Gastroesophageal sphincter (tissue), 4 donors: ENCODE results near the gene MEN1. TPM values are rescaled to one million over a fixed set of nuclear protein-coding genes. Genes with fewer than 3 reads are reported as not detected.

Experiments
- ATAC-seq: fragments of 150-250 bp; one replicate; pipeline ENCODE4 v1.9.1; 2016; ENCODE audit warnings: mild to moderate bottlenecking, moderate library complexity
- H3K27ac ChIP-seq, 4 donors: fragments of 200-600 bp; sonication (generic) in 3 of 4; 1 replicate in 3 of 4; 2 replicates in 1 of 4; pipeline ENCODE4 v1.5.1; 2016 to 2019
- H3K27me3 ChIP-seq: fragments of 200-600 bp; sonication (generic); one replicate; pipeline ENCODE4 v1.5.1; 2019
- H3K36me3 ChIP-seq, 2 donors: fragments of 200-600 bp; sonication (generic); one replicate each; pipeline ENCODE4 v1.5.1; 2019; ENCODE audit warnings: control low read depth in 1 of 2
- H3K4me1 ChIP-seq, 3 donors: fragments of 200-600 bp; sonication (generic); 1 replicate in 2 of 3; 2 replicates in 1 of 3; pipeline ENCODE4 v1.5.1; 2016 to 2019; ENCODE audit warnings: control low read depth in 2 of 3
- H3K4me3 ChIP-seq, 2 donors: fragments of 200-600 bp; sonication (generic); one replicate each; pipeline ENCODE4 v1.5.1; 2019; ENCODE audit warnings: mild to moderate bottlenecking in 1 of 2, moderate library complexity in 1 of 2
- H3K9me3 ChIP-seq, 3 donors: fragments of 200-600 bp; sonication (generic); one replicate each; pipeline ENCODE4 v1.5.1; 2017 to 2019; ENCODE audit warnings: control low read depth in 2 of 3
- CTCF ChIP-seq, 4 experiments: fragments of 200-600 bp in 2 of 4; fragments of 450-650 bp in 2 of 4; sonication (generic) in 1 of 4; IDR thresholded peaks; one replicate each; pipeline ENCODE4 v1.5.1; 2017 to 2019; ENCODE audit warnings: antibody characterized with exemption in 4 of 4, mild to moderate bottlenecking in 2 of 4, moderate library complexity in 2 of 4
- EP300 ChIP-seq: sonication (generic); formaldehyde crosslinking; IDR thresholded peaks from one replicate; pipeline ENCODE4 v1.6.1; 2017; ENCODE audit warnings: antibody characterized with exemption, mild to moderate bottlenecking
- POLR2A ChIP-seq, 2 donors: fragments of 450-650 bp; IDR thresholded peaks; one replicate each; pipeline ENCODE4 v1.6.1; 2017; ENCODE audit warnings: antibody characterized with exemption in 2 of 2, mild to moderate bottlenecking in 2 of 2, moderate library complexity in 1 of 2
- POLR2AphosphoS5 ChIP-seq: sonication (generic); formaldehyde crosslinking; IDR thresholded peaks from one replicate; pipeline ENCODE4 v1.6.1; 2017; ENCODE audit warnings: antibody characterized with exemption
- WGBS, 2 donors: methylation state at CpG; one replicate each; pipeline ENCODE4 v1.1.5; 2018; ENCODE audit warnings: low coverage in 1 of 2; 5-methylcytosine and 5-hydroxymethylcytosine counted together
- total RNA-seq, 4 donors: library from RNA; depleted of rRNA; stranded (reverse); fragments of >200 nt; gene quantifications; one replicate each; pipeline ENCODE4 v1.1.0, GENCODE V29; 2016

MEN1 gene
- total RNA-seq, 4 donors from 2014 or later: 7.1 to 20.9 (median 11.6) TPM

- Histone ChIP-seq H3K27me3 (no peaks in the 10 kb centered on the region), H3K36me3 (peaks cover 0 to 58% of the 10 kb centered on the region in 2 donors), H3K4me3 (peak overlapping the region in 1 of 2 donors; percentile 3), H3K4me1 (peaks cover 15 to 99% (median 51%) of the 10 kb centered on the region in 3 donors), H3K27ac (peak overlapping the region; percentile 85 to 97 (median 94)), H3K9me3 (no peaks in the 10 kb centered on the region)
- WGBS, 2 donors: 0% methylated on average over 1 of the region's 20 CpGs; no CpG with 5 or more reads in 1 of the 2 donors
- TF ChIP-seq CTCF (IDR thresholded peaks at IDR 0.05) (peak in 1 of 4 experiments; percentile 3), EP300 (no peak), POLR2AphosphoS5 (peak; percentile 85)
- ATAC-seq: peak; percentile 77
Measured at GRCh38 chr11:64856382-64857227, 46.3 kb upstream of the MEN1 start.

GRCh38 chr11:64855596-64856304 is 45.4 kb upstream of the MEN1 start:
- 78% methylated on average over 9 of the region's 22 CpGs; no CpG with 5 or more reads in 1 of the 2 donors for WGBS, 2 donors
- H3K9me3 ChIP-seq: no peaks in the 10 kb centered on the region
- H3K4me3 ChIP-seq: no peak overlapping the region
- H3K27me3 ChIP-seq: no peaks in the 10 kb centered on the region
- peaks cover 0 to 58% of the 10 kb centered on the region in 2 donors for H3K36me3 ChIP-seq
- no peak for TF ChIP-seq POLR2A (IDR thresholded peaks at IDR 0.05)
- no peak for TF ChIP-seq CTCF (IDR thresholded peaks at IDR 0.05)
- TF ChIP-seq POLR2AphosphoS5: no peak
- TF ChIP-seq EP300: no peak
- no peak for ATAC-seq
- H3K27ac ChIP-seq: peak overlapping the region; percentile 85 to 97 (median 94)
- H3K4me1 ChIP-seq: peaks cover 15 to 99% (median 58%) of the 10 kb centered on the region in 3 donors

- peaks cover 15 to 99% (median 67%) of the 10 kb centered on the region in 3 donors for H3K4me1 ChIP-seq
- 40 to 59% methylated on average over 1 to 15 of the region's 45 CpGs for WGBS, 2 donors
- no peaks in the 10 kb centered on the region for H3K27me3 ChIP-seq
- peak overlapping the region; percentile 85 to 97 (median 94) for H3K27ac ChIP-seq
- peak; percentile 88 for ATAC-seq
- peaks cover 0 to 54% of the 10 kb centered on the region in 2 donors for H3K36me3 ChIP-seq
- no peaks in the 10 kb centered on the region for H3K9me3 ChIP-seq
- no peak overlapping the region for H3K4me3 ChIP-seq
- TF ChIP-seq POLR2A (IDR thresholded peaks at IDR 0.05) (no peak), CTCF (IDR thresholded peaks at IDR 0.05) (no peak), EP300 (no peak), POLR2AphosphoS5 (peak; percentile 99)
Measured at GRCh38 chr11:64854534-64855502, 44.5 kb upstream of the MEN1 start.

- H3K27me3 ChIP-seq: no peaks in the 10 kb centered on the region
- 87% methylated on average over 3 of the region's 25 CpGs; no CpG with 5 or more reads in 1 of the 2 donors for WGBS, 2 donors
- H3K27ac ChIP-seq: peak overlapping the region; percentile 85 to 97 (median 94)
- TF ChIP-seq POLR2AphosphoS5 (no peak), CTCF (IDR thresholded peaks at IDR 0.05) (no peak), EP300 (no peak), POLR2A (IDR thresholded peaks at IDR 0.05) (no peak)
- H3K9me3 ChIP-seq: no peaks in the 10 kb centered on the region
- ATAC-seq: no peak
- H3K36me3 ChIP-seq: peaks cover 0 to 47% of the 10 kb centered on the region in 2 donors
- H3K4me3 ChIP-seq: no peak overlapping the region
- H3K4me1 ChIP-seq: peaks cover 15 to 99% (median 73%) of the 10 kb centered on the region in 3 donors
Measured at GRCh38 chr11:64854157-64854533, 43.8 kb upstream of the MEN1 start.
